DOHH2 (cell line): Measurements from ENCODE around the gene ZNF577.

ENCODE experiments used
- H3F3A ChIP-seq: fragments of 200-600 bp; sonication (generic), shearing (Covaris generic); 2 replicates; pipeline ENCODE4 v1.6.0; 2016; ENCODE audit warnings: antibody characterized with exemption, mild to moderate bottlenecking; ENCODE audit not compliant: control insufficient read depth, insufficient read depth
- H3K27ac ChIP-seq: fragments of 200-600 bp; sonication (generic); 2 replicates; pipeline ENCODE4 v1.5.1; 2014; ENCODE audit warnings: low read depth, mild to moderate bottlenecking, low read length, moderate library complexity
- H3K27me3 ChIP-seq: fragments of 200-600 bp; sonication (generic); 2 replicates; pipeline ENCODE4 v1.6.1; 2014; ENCODE audit warnings: mild to moderate bottlenecking, low read length, mixed read lengths; ENCODE audit not compliant: control insufficient read depth
- H3K36me3 ChIP-seq: fragments of 200-600 bp; sonication (generic); 2 replicates; pipeline ENCODE4 v1.6.1; 2014; ENCODE audit warnings: mild to moderate bottlenecking, low read length, moderate library complexity, mixed read lengths; ENCODE audit not compliant: control insufficient read depth
- H3K4me1 ChIP-seq: fragments of 200-600 bp; sonication (generic); 2 replicates; pipeline ENCODE4 v1.6.1; 2014; ENCODE audit warnings: mild to moderate bottlenecking, low read length, mixed read lengths; ENCODE audit not compliant: control insufficient read depth
- H3K4me2 ChIP-seq: fragments of 200-600 bp; sonication (generic); 2 replicates; pipeline ENCODE4 v1.6.0; 2014; ENCODE audit warnings: mild to moderate bottlenecking, low read length, moderate library complexity
- H3K4me3 ChIP-seq: fragments of 200-600 bp; sonication (generic); 2 replicates; pipeline ENCODE4 v1.5.1; 2014; ENCODE audit warnings: mild to moderate bottlenecking, low read length, mixed read lengths
- H3K79me2 ChIP-seq: fragments of 200-600 bp; sonication (generic); 2 replicates; pipeline ENCODE4 v1.6.1; 2014; ENCODE audit warnings: mild to moderate bottlenecking, low read length, mixed read lengths; ENCODE audit not compliant: control insufficient read depth
- H3K9me2 ChIP-seq: fragments of 200-600 bp; sonication (generic); replicated peaks from 2 replicates; pipeline ENCODE4 v1.6.1; 2014; ENCODE audit warnings: mild to moderate bottlenecking, low read length, mixed read lengths; ENCODE audit not compliant: control insufficient read depth
- H3K9me3 ChIP-seq: fragments of 200-600 bp; sonication (generic); 2 replicates; pipeline ENCODE4 v1.6.1; 2014; ENCODE audit warnings: antibody characterized with exemption, low read length, mixed read lengths; ENCODE audit not compliant: control insufficient read depth, insufficient read depth
- H4K20me1 ChIP-seq: fragments of 200-600 bp; sonication (generic); 2 replicates; pipeline ENCODE4 v1.6.0; 2014; ENCODE audit warnings: low read depth, mild to moderate bottlenecking, antibody characterized with exemption, low read length, moderate library complexity; ENCODE audit not compliant: control insufficient read depth, insufficient read depth
- EZH2phosphoT487 ChIP-seq: fragments of 200-600 bp; sonication (generic); IDR thresholded peaks from 2 replicates; pipeline ENCODE4 v1.6.1; 2017; ENCODE audit warnings: borderline replicate concordance, mild to moderate bottlenecking, antibody characterized with exemption, low read length, moderate library complexity, mixed read lengths
- TF ChIP-seq, protein P1 (sequence below): fragments of 200-600 bp; sonication (generic); IDR thresholded peaks from one replicate; pipeline ENCODE4 v1.5.1; 2014; ENCODE audit warnings: antibody characterized with exemption, mild to moderate bottlenecking, low read depth, low read length; ENCODE audit not compliant: poor library complexity, severe bottlenecking

Gene ZNF577

DNA sequence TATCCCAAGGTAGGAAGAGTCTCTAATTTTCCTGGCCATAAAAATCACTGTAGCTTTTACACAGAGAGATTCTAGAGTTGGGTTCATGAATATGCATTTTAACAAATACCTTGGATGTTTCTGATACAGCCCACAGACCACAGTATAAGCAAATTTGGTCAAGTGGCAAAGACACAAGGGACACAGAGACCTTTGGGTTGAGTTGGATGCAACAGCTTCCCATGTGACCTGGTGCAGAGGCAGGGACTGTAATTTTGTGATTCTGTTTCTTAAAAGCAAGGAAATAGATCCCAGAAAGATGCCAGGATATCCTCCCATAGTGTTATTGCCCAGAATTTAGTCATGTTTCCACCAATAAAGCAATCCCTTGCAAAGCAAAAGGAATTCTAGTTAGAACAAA lies 65.8 kb downstream of the ZNF577 start:
- H3K4me2 ChIP-seq: no peak overlapping the region
- H3K36me3 ChIP-seq: no peaks in the 10 kb centered on the region
- H3K4me1 ChIP-seq: no peaks in the 10 kb centered on the region
- H3F3A ChIP-seq: no peaks in the 10 kb centered on the region
- no peak overlapping the region for H3K4me3 ChIP-seq
- no peaks in the 10 kb centered on the region for H3K9me2 ChIP-seq
- TF ChIP-seq, protein P1, sequence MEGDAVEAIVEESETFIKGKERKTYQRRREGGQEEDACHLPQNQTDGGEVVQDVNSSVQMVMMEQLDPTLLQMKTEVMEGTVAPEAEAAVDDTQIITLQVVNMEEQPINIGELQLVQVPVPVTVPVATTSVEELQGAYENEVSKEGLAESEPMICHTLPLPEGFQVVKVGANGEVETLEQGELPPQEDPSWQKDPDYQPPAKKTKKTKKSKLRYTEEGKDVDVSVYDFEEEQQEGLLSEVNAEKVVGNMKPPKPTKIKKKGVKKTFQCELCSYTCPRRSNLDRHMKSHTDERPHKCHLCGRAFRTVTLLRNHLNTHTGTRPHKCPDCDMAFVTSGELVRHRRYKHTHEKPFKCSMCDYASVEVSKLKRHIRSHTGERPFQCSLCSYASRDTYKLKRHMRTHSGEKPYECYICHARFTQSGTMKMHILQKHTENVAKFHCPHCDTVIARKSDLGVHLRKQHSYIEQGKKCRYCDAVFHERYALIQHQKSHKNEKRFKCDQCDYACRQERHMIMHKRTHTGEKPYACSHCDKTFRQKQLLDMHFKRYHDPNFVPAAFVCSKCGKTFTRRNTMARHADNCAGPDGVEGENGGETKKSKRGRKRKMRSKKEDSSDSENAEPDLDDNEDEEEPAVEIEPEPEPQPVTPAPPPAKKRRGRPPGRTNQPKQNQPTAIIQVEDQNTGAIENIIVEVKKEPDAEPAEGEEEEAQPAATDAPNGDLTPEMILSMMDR: no peak
- no peak for TF ChIP-seq EZH2phosphoT487
- H3K79me2 ChIP-seq: no peaks in the 10 kb centered on the region
- no peaks in the 10 kb centered on the region for H4K20me1 ChIP-seq
- H3K27ac ChIP-seq: no peak overlapping the region
- H3K27me3 ChIP-seq: no peaks in the 10 kb centered on the region
- H3K9me3 ChIP-seq: peaks cover 20% of the 10 kb centered on the region; the same call in 1 of the 2 replicates

DNA sequence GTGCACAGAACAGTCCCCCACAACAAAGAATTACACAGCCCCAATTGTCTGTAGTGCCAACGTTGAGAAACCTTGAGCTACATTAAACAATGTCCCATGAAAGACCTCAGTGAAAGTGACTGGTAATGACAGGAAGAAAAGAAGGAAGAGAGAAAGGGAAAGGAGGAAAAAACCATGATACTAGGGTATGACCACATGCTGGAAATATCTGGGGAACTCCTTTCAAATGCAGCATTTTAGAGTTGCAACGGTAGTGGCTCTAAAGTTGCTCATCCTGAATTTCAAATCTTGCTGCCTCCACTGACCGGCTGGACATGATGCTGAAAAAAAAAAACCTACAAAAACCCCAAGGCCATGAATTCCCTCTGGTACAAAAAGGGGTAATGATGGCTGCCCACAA lies 66.3 kb downstream of the ZNF577 start:
- H3K79me2 ChIP-seq: no peaks in the 10 kb centered on the region
- no peaks in the 10 kb centered on the region for H4K20me1 ChIP-seq
- no peaks in the 10 kb centered on the region for H3K9me2 ChIP-seq
- H3K27ac ChIP-seq: no peak overlapping the region
- H3K4me3 ChIP-seq: no peak overlapping the region
- peaks cover 17% of the 10 kb centered on the region; the same call in 1 of the 2 replicates for H3K9me3 ChIP-seq
- no peak for TF ChIP-seq EZH2phosphoT487
- TF ChIP-seq, protein P1: no peak
- no peaks in the 10 kb centered on the region for H3K4me1 ChIP-seq
- H3K36me3 ChIP-seq: no peaks in the 10 kb centered on the region
- H3F3A ChIP-seq: no peaks in the 10 kb centered on the region
- H3K27me3 ChIP-seq: no peaks in the 10 kb centered on the region
- H3K4me2 ChIP-seq: no peak overlapping the region
